Uterus (tissue), 4 donors: ENCODE data around the gene BMF. TPM values are rescaled to one million over a fixed set of nuclear protein-coding genes. Genes with fewer than 3 reads are reported as not detected.
"Not testable (repeated sequence)": the region's sequence is repeated elsewhere in the genome, so short reads cannot be mapped to it uniquely, and the experiment has no call there.

Experiments used
- DNase-seq, 2 donors: peaks; one replicate each; pipeline ENCODE4 v3.0.0-alpha.2; 2019 to 2020
- H3K27ac ChIP-seq, 2 donors: fragments of 200-600 bp; sonication (generic); 1 replicate in 1 of 2; 2 replicates in 1 of 2; pipeline ENCODE4 v1.5.1; 2016 to 2018
- H3K27me3 ChIP-seq, 2 donors: fragments of 200-600 bp; sonication (generic); one replicate each; pipeline ENCODE4 v1.5.1; 2018 to 2019; ENCODE audit warnings: control low read depth in 1 of 2
- H3K36me3 ChIP-seq, 2 donors: fragments of 200-600 bp; sonication (generic); one replicate each; pipeline ENCODE4 v1.5.1; 2019; ENCODE audit warnings: control low read depth in 1 of 2
- H3K4me1 ChIP-seq, 2 donors: fragments of 200-600 bp; sonication (generic); one replicate each; pipeline ENCODE4 v1.5.1; 2018 to 2019; ENCODE audit warnings: control low read depth in 1 of 2
- H3K4me3 ChIP-seq, 2 donors: fragments of 200-600 bp; sonication (generic); 1 replicate in 1 of 2; 2 replicates in 1 of 2; pipeline ENCODE4 v1.5.1; 2018 to 2019; ENCODE audit warnings: mild to moderate bottlenecking in 1 of 2
- H3K9me3 ChIP-seq, 2 donors: fragments of 200-600 bp; sonication (generic); one replicate each; pipeline ENCODE4 v1.5.1; 2019; ENCODE audit warnings: control low read depth in 1 of 2
- CTCF ChIP-seq, 4 experiments: fragments of 200-600 bp in 2 of 4; fragments of 450-650 bp in 2 of 4; sonication (generic) in 2 of 4; IDR thresholded peaks; one replicate each; pipeline ENCODE4 v1.5.1; 2016 to 2019; ENCODE audit warnings: antibody characterized with exemption in 4 of 4, mild to moderate bottlenecking in 2 of 4, moderate library complexity in 1 of 4
- POLR2A ChIP-seq, 2 donors: fragments of 450-650 bp; IDR thresholded peaks; one replicate each; pipeline ENCODE4 v1.6.1; 2016; ENCODE audit warnings: antibody characterized with exemption in 2 of 2, mild to moderate bottlenecking in 1 of 2, moderate library complexity in 1 of 2
- intact Hi-C: fragments of 100-400 bp; cut with DNase I; formaldehyde crosslinking; loops from one replicate; pipeline ENCODE4 v1.15.1; 2023; ENCODE audit warnings: low total_unique reads
- total RNA-seq, 4 donors: library from RNA; depleted of rRNA in 3 of 4; stranded (reverse); fragments of >200 nt in 3 of 4; gene quantifications; one replicate each; pipeline versions ENCODE4 v1.1.0 to v1.2.4, GENCODE V29; 2014 to 2023
- donor health status: DM: yes; HTN: yes; CAD: no.

The BMF gene
- total RNA-seq, 4 donors from 2014 or later: 7.1 to 46.2 (median 22.6) TPM

GRCh38 chr15:40121911-40122638 is 13.4 kb upstream of the BMF start:
- H3K36me3 ChIP-seq: no peaks in the 10 kb centered on the region
- H3K4me3 ChIP-seq: no peak overlapping the region
- DNase-seq: no peak
- intact Hi-C loops: no loop called here
- H3K27me3 ChIP-seq: no peaks in the 10 kb centered on the region
- no peaks in the 10 kb centered on the region for H3K4me1 ChIP-seq
- H3K9me3 ChIP-seq: no peaks in the 10 kb centered on the region
- TF ChIP-seq POLR2A (IDR thresholded peaks at IDR 0.05) (no peak), CTCF (IDR thresholded peaks at IDR 0.05) (no peak)
- no peak overlapping the region for H3K27ac ChIP-seq

GRCh38 chr15:40118473-40118872 is 9.8 kb upstream of the BMF start:
- Histone ChIP-seq H3K27me3 (no peaks in the 10 kb centered on the region), H3K9me3 (no peaks in the 10 kb centered on the region), H3K27ac (no peak overlapping the region), H3K36me3 (no peaks in the 10 kb centered on the region), H3K4me3 (no peak overlapping the region), H3K4me1 (no peaks in the 10 kb centered on the region)
- no peak for DNase-seq
- TF ChIP-seq POLR2A (IDR thresholded peaks at IDR 0.05): no peak
- TF ChIP-seq CTCF (IDR thresholded peaks at IDR 0.05): no peak
- intact Hi-C loops: no loop called here

DNA sequence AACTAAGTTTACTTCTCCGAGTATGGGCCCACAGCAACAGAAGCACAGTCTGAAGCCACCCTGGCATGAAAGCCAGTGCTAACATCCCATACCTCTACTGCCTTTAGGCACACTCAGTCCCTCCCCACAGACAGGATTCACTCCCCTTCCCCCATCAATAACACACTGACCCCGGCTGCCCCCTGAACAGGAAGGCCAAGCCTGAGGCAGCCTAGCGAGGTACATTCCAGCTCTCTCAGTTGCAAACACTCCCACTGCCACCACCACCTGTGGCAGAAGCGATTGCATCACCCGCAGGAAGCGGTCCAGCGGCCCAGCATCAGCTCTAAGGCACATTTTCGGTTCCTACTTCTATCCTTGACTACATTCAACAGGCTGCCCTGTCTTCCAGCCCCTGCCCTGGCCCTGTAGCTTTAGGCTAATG is 7.0 kb upstream of the BMF start:
- no peaks in the 10 kb centered on the region for H3K9me3 ChIP-seq
- no peaks in the 10 kb centered on the region for H3K4me1 ChIP-seq
- no peak for DNase-seq
- H3K27me3 ChIP-seq: no peaks in the 10 kb centered on the region
- no peak overlapping the region for H3K27ac ChIP-seq
- intact Hi-C loops: no loop called here
- TF ChIP-seq POLR2A (IDR thresholded peaks at IDR 0.05) (no peak), CTCF (IDR thresholded peaks at IDR 0.05) (no peak)
- H3K36me3 ChIP-seq: no peaks in the 10 kb centered on the region
- H3K4me3 ChIP-seq: no peak overlapping the region

DNA sequence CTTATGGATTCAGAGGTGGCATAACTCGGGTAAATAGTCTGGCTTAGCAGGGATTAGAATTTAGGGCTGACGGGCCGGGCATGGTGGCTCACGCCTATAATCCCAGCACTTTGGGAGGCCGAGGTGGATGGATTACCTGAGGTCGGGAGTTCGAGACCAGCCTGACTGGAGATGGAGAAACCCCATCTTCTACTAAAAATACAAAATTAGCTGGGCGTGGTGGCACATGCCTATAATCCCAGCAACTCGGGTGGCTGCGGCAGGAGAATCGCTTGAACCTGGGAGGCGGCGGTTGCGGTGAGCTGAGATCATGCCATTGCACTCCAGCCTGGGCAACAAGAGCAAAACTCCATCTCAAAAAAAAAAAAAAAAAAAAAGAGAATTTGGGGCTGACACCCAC is 6.4 kb upstream of the BMF start:
- H3K4me1 ChIP-seq, H3K36me3 ChIP-seq, intact Hi-C loops, DNase-seq, H3K4me3 ChIP-seq, H3K27me3 ChIP-seq, H3K9me3 ChIP-seq, H3K27ac ChIP-seq: not testable (repeated sequence)

- intact Hi-C loops: no loop called here
- H3K4me3 ChIP-seq: no peak overlapping the region
- TF ChIP-seq POLR2A (IDR thresholded peaks at IDR 0.05) (no peak), CTCF (IDR thresholded peaks at IDR 0.05) (no peak)
Observed at GRCh38 chr15:40114218-40114617, 5.5 kb upstream of the BMF start.

More at GRCh38 chr15:40114218-40114617, 5.5 kb upstream of the BMF start:
- Histone ChIP-seq H3K4me1 (no peaks in the 10 kb centered on the region), H3K9me3 (no peaks in the 10 kb centered on the region), H3K27me3 (no peaks in the 10 kb centered on the region), H3K36me3 (no peaks in the 10 kb centered on the region), H3K27ac (no peak overlapping the region)
- DNase-seq: no peak
